Skeletal muscle cell (primary cell): ENCODE measurements around the gene NCAPD2.
"Not testable (repeated sequence)": the region's sequence is repeated elsewhere in the genome, so short reads cannot be mapped to it uniquely, and the experiment has no call there.

Experiments
- DNase-seq: peaks from one replicate; pipeline ENCODE4 v3.0.0-alpha.2; 2010; ENCODE audit warnings: low read depth
- H3K4me3 ChIP-seq: 2 replicates; pipeline ENCODE4 v1.5.1; 2011; ENCODE audit warnings: low read depth, mild to moderate bottlenecking, control low read depth, low read length, moderate library complexity

NCAPD2 gene

GRCh38 chr12:6532051-6532926, 38.4 kb downstream of the NCAPD2 start:
- peak overlapping the region; percentile 95 for H3K4me3 ChIP-seq
- peak; percentile 96 for DNase-seq

- H3K4me3 ChIP-seq: peak overlapping the region; percentile 95
- DNase-seq: no peak
Measured at GRCh38 chr12:6532927-6533652, 39.2 kb downstream of the NCAPD2 start.

GRCh38 chr12:6533653-6533922, 39.7 kb downstream of the NCAPD2 start:
- peak overlapping the region; percentile 95 for H3K4me3 ChIP-seq
- no peak for DNase-seq

DNA sequence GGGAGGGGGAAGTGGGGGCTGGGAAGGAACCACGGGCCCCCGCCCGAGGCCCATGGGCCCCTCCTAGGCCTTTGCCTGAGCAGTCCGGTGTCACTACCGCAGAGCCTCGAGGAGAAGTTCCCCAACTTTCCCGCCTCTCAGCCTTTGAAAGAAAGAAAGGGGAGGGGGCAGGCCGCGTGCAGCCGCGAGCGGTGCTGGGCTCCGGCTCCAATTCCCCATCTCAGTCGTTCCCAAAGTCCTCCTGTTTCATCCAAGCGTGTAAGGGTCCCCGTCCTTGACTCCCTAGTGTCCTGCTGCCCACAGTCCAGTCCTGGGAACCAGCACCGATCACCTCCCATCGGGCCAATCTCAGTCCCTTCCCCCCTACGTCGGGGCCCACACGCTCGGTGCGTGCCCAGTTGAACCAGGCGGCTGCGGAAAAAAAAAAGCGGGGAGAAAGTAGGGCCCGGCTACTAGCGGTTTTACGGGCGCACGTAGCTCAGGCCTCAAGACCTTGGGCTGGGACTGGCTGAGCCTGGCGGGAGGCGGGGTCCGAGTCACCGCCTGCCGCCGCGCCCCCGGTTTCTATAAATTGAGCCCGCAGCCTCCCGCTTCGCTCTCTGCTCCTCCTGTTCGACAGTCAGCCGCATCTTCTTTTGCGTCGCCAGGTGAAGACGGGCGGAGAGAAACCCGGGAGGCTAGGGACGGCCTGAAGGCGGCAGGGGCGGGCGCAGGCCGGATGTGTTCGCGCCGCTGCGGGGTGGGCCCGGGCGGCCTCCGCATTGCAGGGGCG, 40.2 kb downstream of the NCAPD2 start, which contains the start of gene GAPDH:
GAPDH (plus strand) TSS at position 595 of the 772 bp plus-strand sequence. CDS start 316 bp downstream, outside the sequence.
- peak; percentile 95 for DNase-seq
- H3K4me3 ChIP-seq: peak within 1 kb of the TSS; percentile 95

DNA sequence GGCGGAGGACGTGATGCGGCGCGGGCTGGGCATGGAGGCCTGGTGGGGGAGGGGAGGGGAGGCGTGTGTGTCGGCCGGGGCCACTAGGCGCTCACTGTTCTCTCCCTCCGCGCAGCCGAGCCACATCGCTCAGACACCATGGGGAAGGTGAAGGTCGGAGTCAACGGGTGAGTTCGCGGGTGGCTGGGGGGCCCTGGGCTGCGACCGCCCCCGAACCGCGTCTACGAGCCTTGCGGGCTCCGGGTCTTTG, 40.7 kb downstream of the NCAPD2 start:
- no peak for DNase-seq
- H3K4me3 ChIP-seq: peak overlapping the region; percentile 95

- DNase-seq: no peak
Measured at GRCh38 chr12:6534945-6535696, 41.2 kb downstream of the NCAPD2 start.

GRCh38 chr12:6535697-6535946, 41.7 kb downstream of the NCAPD2 start:
- DNase-seq: no peak
- peak overlapping the region; percentile 95 for H3K4me3 ChIP-seq

More at GRCh38 chr12:6534945-6535696, 41.2 kb downstream of the NCAPD2 start:
- peak overlapping the region; percentile 95 for H3K4me3 ChIP-seq

- peak overlapping the region; percentile 95 for H3K4me3 ChIP-seq
- no peak for DNase-seq
Measured at GRCh38 chr12:6535960-6536847, 42.3 kb downstream of the NCAPD2 start.

GRCh38 chr12:6536894-6537579, 43.1 kb downstream of the NCAPD2 start:
- no peak for DNase-seq

GRCh38 chr12:6537580-6538419, 43.9 kb downstream of the NCAPD2 start:
- peak overlapping the region; percentile 95 for H3K4me3 ChIP-seq
- not testable (repeated sequence) for DNase-seq

More at GRCh38 chr12:6536894-6537579, 43.1 kb downstream of the NCAPD2 start:
- peak overlapping the region; percentile 95 for H3K4me3 ChIP-seq

- DNase-seq: no peak
- no peak overlapping the region for H3K4me3 ChIP-seq
Measured at GRCh38 chr12:6538420-6539313, 44.8 kb downstream of the NCAPD2 start.

- no peak for DNase-seq
- no peak overlapping the region for H3K4me3 ChIP-seq
Measured at GRCh38 chr12:6539314-6539682, 45.4 kb downstream of the NCAPD2 start.

GRCh38 chr12:6539707-6540134, 45.8 kb downstream of the NCAPD2 start:
- no peak overlapping the region for H3K4me3 ChIP-seq
- no peak for DNase-seq

GRCh38 chr12:6540181-6540877, 46.4 kb downstream of the NCAPD2 start:
- peak; percentile 90 for DNase-seq
- H3K4me3 ChIP-seq: no peak overlapping the region

DNA sequence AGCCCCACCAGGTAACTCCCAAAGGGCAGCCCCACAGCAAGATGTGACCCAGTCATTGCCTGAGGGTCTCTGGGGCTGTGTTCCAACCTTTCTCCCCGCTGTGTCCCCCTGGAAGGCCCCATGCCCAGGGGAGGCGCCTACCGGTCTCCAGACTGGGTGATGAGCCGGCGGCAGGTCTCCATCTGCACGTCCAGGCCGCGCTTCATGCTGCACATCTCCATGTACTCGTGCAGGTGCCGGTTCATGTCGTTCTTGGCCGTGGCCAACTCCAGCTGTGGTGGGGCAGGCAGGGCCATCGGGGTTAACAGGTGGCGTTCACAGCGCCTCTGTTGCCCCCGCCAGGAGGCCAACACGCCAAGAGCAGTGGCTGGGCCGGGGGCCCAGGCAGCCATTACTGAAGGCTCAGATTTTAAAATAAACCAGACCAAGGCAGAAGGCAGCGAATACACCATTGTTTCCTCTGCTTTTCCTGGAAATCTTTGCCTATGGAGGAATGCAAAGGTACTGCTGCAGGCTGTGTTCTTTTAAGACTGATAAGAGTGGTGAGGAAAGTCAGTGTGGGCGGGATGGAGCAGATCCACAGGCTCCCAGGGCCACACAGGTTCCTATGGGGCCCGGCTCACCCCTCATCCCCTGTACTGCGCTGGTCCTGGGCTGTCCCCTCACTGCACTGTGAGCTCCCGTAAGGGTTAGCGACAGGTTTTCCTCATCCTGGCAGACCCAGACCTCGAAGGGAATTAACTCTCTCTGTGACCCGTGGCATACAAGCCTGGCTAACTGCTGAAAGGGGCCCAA, 47.7 kb downstream of the NCAPD2 start:
- no peak overlapping the region for H3K4me3 ChIP-seq
- no peak for DNase-seq
